Transverse colon (tissue), 4 donors: ENCODE measurements around the gene FRMPD4.

ENCODE experiments used
- POLR2A ChIP-seq: fragments of 450-650 bp; IDR thresholded peaks from one replicate; pipeline ENCODE4 v1.6.1; 2016; ENCODE audit warnings: antibody characterized with exemption, mild to moderate bottlenecking, moderate library complexity
- POLR2AphosphoS5 ChIP-seq, 3 donors: sonication (generic); formaldehyde crosslinking; IDR thresholded peaks; one replicate each; pipeline ENCODE4 v1.6.1; 2016; ENCODE audit warnings: antibody characterized with exemption in 3 of 3
- TF ChIP-seq, protein P1 (sequence below), 5 experiments: fragments of 200-600 bp in 3 of 5; fragments of 450-650 bp in 2 of 5; sonication (generic) in 3 of 5; IDR thresholded peaks; 1 replicate in 2 of 5; 2 replicates in 3 of 5; pipeline ENCODE4 v1.5.1; 2016 to 2017; ENCODE audit warnings: antibody characterized with exemption in 5 of 5, inconsistent platforms in 3 of 5, mild to moderate bottlenecking in 2 of 5, moderate library complexity in 1 of 5

DNA sequence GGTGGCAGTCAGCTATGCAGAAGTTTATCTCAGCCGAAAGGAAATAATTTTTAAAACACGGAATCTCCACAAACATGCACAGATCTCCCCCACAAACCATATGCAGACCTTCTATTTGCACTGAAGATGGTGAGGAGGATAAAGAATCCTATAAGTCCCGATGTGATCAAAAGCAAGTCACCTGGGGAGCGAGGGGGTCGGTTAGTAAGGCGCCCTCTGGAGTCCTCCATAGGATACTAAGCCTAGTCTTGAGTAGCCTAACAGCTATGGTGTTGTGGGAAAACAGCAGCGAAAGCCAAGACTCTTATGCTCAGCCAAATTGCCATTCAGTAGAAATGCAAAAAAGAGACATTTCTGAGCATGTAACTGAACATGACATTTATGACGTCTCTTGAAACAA, 210.9 kb downstream of the FRMPD4 start:
- TF ChIP-seq POLR2AphosphoS5 (IDR thresholded peaks at IDR 0.05): no peak
- TF ChIP-seq, protein P1, sequence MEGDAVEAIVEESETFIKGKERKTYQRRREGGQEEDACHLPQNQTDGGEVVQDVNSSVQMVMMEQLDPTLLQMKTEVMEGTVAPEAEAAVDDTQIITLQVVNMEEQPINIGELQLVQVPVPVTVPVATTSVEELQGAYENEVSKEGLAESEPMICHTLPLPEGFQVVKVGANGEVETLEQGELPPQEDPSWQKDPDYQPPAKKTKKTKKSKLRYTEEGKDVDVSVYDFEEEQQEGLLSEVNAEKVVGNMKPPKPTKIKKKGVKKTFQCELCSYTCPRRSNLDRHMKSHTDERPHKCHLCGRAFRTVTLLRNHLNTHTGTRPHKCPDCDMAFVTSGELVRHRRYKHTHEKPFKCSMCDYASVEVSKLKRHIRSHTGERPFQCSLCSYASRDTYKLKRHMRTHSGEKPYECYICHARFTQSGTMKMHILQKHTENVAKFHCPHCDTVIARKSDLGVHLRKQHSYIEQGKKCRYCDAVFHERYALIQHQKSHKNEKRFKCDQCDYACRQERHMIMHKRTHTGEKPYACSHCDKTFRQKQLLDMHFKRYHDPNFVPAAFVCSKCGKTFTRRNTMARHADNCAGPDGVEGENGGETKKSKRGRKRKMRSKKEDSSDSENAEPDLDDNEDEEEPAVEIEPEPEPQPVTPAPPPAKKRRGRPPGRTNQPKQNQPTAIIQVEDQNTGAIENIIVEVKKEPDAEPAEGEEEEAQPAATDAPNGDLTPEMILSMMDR (IDR thresholded peaks at IDR 0.05): no peak
- no peak for TF ChIP-seq POLR2A
